Measurements from ENCODE around the gene MEAF6. TPM values are rescaled to one million over a fixed set of nuclear protein-coding genes. Genes with fewer than 3 reads are reported as not detected.

Gene MEAF6
- total and polyA plus RNA-seq, 2 donors (not counting 3 experiments of a cell fraction or from before 2014, with no cell fraction given): 28.0 to 62.5 TPM

GRCh38 chr1:37473431-37474045 is 41.0 kb downstream of the MEAF6 start:
- FAIRE-seq: peak; percentile 70
- ChIA-PET POLR2A (interaction anchor here (0.6 to 4.1 kb wide), 3 partner anchors 13 to 218 kb away, joined by 3 to 27 read pairs (median 8); no protein-coding TSS in a partner anchor), CTCF (interaction anchor here (1.9 to 8.9 kb wide), 2 partner anchors 13 to 18 kb away, joined by 8 to 158 read pairs; no protein-coding TSS in a partner anchor)
- Histone ChIP-seq H3K9ac (replicated peaks; ENCODE audit: extremely low read depth, insufficient read depth, low read length) (peak overlapping the region; percentile 15), H3K9me3 (replicated peaks; ENCODE audit: control insufficient read depth, insufficient read depth, low read length) (no peaks in the 10 kb centered on the region), H2AFZ (ENCODE audit: low read depth, low read length) (peak overlapping the region; percentile 47), H3K9me1 (replicated peaks; ENCODE audit: control insufficient read depth, extremely low read depth, insufficient read depth, low read length) (no peaks in the 10 kb centered on the region), H3K79me2 (ENCODE audit: control insufficient read depth, insufficient read depth, low read length) (peaks cover 36% of the 10 kb centered on the region), H3K27ac (ENCODE audit: insufficient read depth, low read depth, low read length) (peak overlapping the region; percentile 0), H3K4me2 (ENCODE audit: insufficient read depth, low read length) (peak overlapping the region; percentile 47), H3K36me3 (ENCODE audit: control insufficient read depth in 2 of 2, extremely low read depth in 1 of 2, insufficient read depth in 2 of 2, low read length in 2 of 2) (peaks cover 0 to 3% of the 10 kb centered on the region in 2 experiments), H3K4me1 (ENCODE audit: control insufficient read depth, extremely low read depth, insufficient read depth, low read length) (peaks cover 65% of the 10 kb centered on the region), H4K20me1 (replicated peaks; ENCODE audit: control insufficient read depth, extremely low read depth, insufficient read depth, low read length) (no peaks in the 10 kb centered on the region), H3K27me3 (ENCODE audit: control insufficient read depth in 2 of 2, insufficient read depth in 2 of 2, low read length in 2 of 2) (no peaks in the 10 kb centered on the region), H3K4me3 (replicated peaks in 1 of 3; ENCODE audit: insufficient read depth in 1 of 3, low read depth in 1 of 3, low read length in 3 of 3) (peak overlapping the region in 2 of 3 experiments; percentile 41 to 69)
- TF ChIP-seq MAX (IDR thresholded peaks at IDR 0.05; ENCODE audit: insufficient read depth, insufficient read length) (no peak), FOS (IDR thresholded peaks at IDR 0.05; ENCODE audit: borderline replicate concordance, insufficient read depth, low read length) (no peak), CTCF (IDR thresholded peaks at IDR 0.05; ENCODE audit: extremely low read depth in 1 of 2, insufficient read depth in 1 of 2, low read depth in 1 of 2, low read length in 2 of 2) (peak in 1 of 2 donors; percentile 6)
- DNase-seq (ENCODE audit: low read depth, low spot score): peak; percentile 32
- intact Hi-C loops (cut with micrococcal nuclease) (loop anchor here (2.0 to 10.0 kb wide), 3 partner anchors 81 to 391 kb away; partner anchors contain the start of genes C1orf122, SNIP1 and YRDC), dilution Hi-C loops (cut with MboI; ENCODE audit: extremely low pct_ligation_motif_present, low sequenced_read_pairs) (no loop called here)
- TSS peak; percentile 4 for BruUV-seq (replicated peaks)

Data from endothelial cell of umbilical vein (primary cell).